Activated CD4-positive, CD25-positive, alpha-beta regulatory T cell (primary cell): ENCODE measurements around the gene SCML1.

Experiments
- DNase-seq, 4 experiments: peaks; one replicate each; lab custom pipeline; 2025; lab: John Stamatoyannopoulos, UW

SCML1 gene

GRCh38 chrX:17788956-17789562 is 51.8 kb downstream of the SCML1 start:
- no peak for DNase-seq

- DNase-seq = peak; percentile 60 to 89 (median 68)
These were observed 55.5 kb downstream of the SCML1 start for GRCh38 chrX:17792826-17793225.

- DNase-seq = no peak
These were observed 61.6 kb downstream of the SCML1 start for GRCh38 chrX:17798921-17799320.

GRCh38 chrX:17801431-17801830 is 64.1 kb downstream of the SCML1 start:
- DNase-seq = no peak

- no peak for DNase-seq
These were observed 65.5 kb downstream of the SCML1 start for GRCh38 chrX:17802756-17803155.

GRCh38 chrX:17803449-17803848 is 66.2 kb downstream of the SCML1 start:
- no peak for DNase-seq
